GM19324 (cell line): ENCODE measurements around the gene HDAC4.

Experiments used
- ATAC-seq: cut with Tn5 transposase; IDR thresholded peaks from one replicate; pipeline ENCODE4 v1.9.1; 2021; ENCODE audit warnings: mild to moderate bottlenecking, moderate library complexity; ENCODE audit not compliant: unreplicated experiment, low FRiP score

Gene HDAC4

GRCh38 chr2:239245872-239246721, 154.7 kb downstream of the HDAC4 start:
- no peak for ATAC-seq

- ATAC-seq: no peak
Observed at GRCh38 chr2:239245107-239245506, 155.7 kb downstream of the HDAC4 start.

- no peak for ATAC-seq
Observed at GRCh38 chr2:239244625-239245024, 156.2 kb downstream of the HDAC4 start.

GRCh38 chr2:239241431-239241960, 159.3 kb downstream of the HDAC4 start:
- ATAC-seq: no peak

- no peak for ATAC-seq
Observed at GRCh38 chr2:239240414-239240881, 160.4 kb downstream of the HDAC4 start.

- ATAC-seq: no peak
Observed at GRCh38 chr2:239239607-239240413, 161.0 kb downstream of the HDAC4 start.

GRCh38 chr2:239238839-239239606, 161.8 kb downstream of the HDAC4 start:
- no peak for ATAC-seq

DNA sequence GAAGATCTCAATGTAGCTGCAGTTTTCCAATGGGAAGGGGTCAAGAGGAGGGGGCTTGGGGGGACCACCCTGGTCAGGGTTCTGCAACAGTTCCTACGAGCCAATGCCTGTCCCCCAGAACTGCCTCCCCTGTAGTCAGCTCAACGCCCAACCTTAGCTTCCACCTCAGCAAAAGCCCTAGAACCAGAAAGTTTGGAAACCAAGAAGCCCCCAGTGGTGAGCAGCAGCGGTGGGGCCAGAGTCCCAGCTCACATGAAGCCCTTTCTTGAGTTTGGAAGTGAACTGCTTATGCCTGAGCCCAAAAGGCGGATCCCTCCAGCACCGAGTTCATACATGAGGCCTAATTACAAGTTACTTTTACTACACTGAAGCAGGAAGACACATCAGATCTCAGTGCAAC, 162.4 kb downstream of the HDAC4 start:
- no peak for ATAC-seq

GRCh38 chr2:239236808-239237205, 164.0 kb downstream of the HDAC4 start:
- no peak for ATAC-seq

- no peak for ATAC-seq
Observed at GRCh38 chr2:239236043-239236807, 164.6 kb downstream of the HDAC4 start.

- ATAC-seq: no peak
Observed at GRCh38 chr2:239235311-239235710, 165.5 kb downstream of the HDAC4 start.

DNA sequence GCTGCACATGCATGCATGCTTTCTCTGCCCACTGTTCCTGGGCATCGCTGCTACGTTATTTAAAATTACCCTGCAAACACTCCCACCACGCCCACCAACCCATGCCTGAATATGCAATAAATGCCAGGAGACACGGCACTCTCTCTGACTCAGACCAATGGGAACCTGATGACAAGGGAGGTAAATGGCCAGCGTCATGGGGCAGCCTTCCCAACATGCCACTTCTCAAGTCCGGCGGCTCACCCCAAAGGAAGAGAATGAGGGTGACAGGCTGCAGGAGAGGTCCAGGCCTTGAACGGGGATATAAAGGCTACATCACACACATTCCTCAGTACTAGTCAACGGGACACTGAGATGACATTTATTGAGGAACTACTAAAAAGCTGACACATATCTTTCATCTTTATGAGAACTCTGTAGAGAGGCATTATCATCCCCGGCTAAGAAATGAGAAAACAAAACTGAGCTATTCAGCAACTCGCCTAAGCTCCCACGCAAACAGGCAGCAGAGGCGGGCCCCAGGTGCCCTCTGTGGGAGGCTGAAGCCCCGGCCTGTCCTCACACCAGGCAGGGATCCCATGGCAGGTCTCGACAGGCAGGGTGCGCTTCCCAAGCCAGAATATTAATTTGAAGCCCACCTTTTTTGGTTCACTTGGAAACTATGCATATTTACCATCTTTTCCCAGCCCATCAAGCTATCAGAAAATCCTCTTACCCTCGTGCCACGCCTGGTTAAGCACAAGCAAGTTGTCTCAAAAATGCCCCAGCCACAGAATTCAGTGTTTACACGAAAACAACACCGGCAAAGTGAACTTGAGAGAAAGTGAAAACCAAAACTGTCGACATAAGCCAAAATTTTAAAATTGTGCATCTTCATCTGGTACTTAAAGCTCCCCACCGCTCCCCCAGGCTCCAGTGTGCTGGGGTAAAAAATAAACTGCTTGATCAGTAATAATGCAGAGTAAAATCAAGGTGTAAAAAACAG, 166.3 kb downstream of the HDAC4 start:
- no peak for ATAC-seq

GRCh38 chr2:239233576-239233975, 167.2 kb downstream of the HDAC4 start:
- ATAC-seq: no peak

GRCh38 chr2:239232195-239232578, 168.6 kb downstream of the HDAC4 start:
- no peak for ATAC-seq

- no peak for ATAC-seq
Observed at GRCh38 chr2:239231231-239232194, 169.3 kb downstream of the HDAC4 start.

GRCh38 chr2:239230318-239231052, 170.3 kb downstream of the HDAC4 start:
- ATAC-seq: no peak
